Measurements from ENCODE around the gene SEMA6D. TPM values are rescaled to one million over a fixed set of nuclear protein-coding genes. Genes with fewer than 3 reads are reported as not detected.

Gene SEMA6D
- polyA plus RNA-seq, 1 of the 3 experiments (the other 2 are of a cell fraction) = 0.30 TPM

DNA sequence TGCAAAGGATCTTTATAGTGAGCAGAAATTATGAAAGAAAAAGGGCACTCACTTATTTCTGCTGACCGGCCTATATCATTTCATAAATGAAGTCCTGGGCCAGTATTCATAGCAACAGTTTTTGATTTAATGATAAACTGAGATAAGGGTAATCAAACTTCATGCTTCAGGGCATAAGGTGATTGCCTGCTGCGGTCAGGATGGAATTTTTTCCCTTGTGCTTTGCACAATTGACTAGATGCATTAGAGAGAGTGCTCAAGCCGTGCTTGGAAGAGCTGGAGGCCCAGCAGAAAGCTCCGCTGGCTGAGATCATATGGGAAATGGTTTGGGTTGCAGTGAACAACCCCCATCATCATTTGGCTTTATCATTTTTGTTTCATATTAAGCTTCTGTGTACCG lies 10.4 kb downstream of the SEMA6D start:
- H3K79me2 ChIP-seq (ENCODE audit: insufficient read depth) = no peaks in the 10 kb centered on the region
- no peaks in the 10 kb centered on the region for H3K27me3 ChIP-seq (ENCODE audit: insufficient read depth)
- H3K4me2 ChIP-seq = no peak overlapping the region
- no peak overlapping the region for H2AFZ ChIP-seq (ENCODE audit: low read depth)
- no peak for DNase-seq
- no peak overlapping the region for H3K9ac ChIP-seq
- H3K36me3 ChIP-seq (replicated peaks in 1 of 2; ENCODE audit: control insufficient read depth in 1 of 2, insufficient read depth in 2 of 2, low read length in 1 of 2) = no peaks in the 10 kb centered on the region
- no peaks in the 10 kb centered on the region for H3K9me2 ChIP-seq
- H4K20me1 ChIP-seq (ENCODE audit: insufficient read depth) = no peaks in the 10 kb centered on the region
- 52% methylated on average over 5 of the region's 5 CpGs for WGBS (ENCODE audit: low lambda C conversion rate)
- peak; percentile 57 for TF ChIP-seq GATA2 (CRISPR knock-in tag; IDR thresholded peaks at IDR 0.05)
- no peak for TF ChIP-seq FOXJ3 (CRISPR knock-in tag; IDR thresholded peaks at IDR 0.05)
- TF ChIP-seq, protein P1, sequence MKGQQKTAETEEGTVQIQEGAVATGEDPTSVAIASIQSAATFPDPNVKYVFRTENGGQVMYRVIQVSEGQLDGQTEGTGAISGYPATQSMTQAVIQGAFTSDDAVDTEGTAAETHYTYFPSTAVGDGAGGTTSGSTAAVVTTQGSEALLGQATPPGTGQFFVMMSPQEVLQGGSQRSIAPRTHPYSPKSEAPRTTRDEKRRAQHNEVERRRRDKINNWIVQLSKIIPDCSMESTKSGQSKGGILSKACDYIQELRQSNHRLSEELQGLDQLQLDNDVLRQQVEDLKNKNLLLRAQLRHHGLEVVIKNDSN (IDR thresholded peaks at IDR 0.05; ENCODE audit: borderline replicate concordance, low read depth) = no peak
- TF ChIP-seq NRF1 (IDR thresholded peaks at IDR 0.05; ENCODE audit: low read depth, low read length) = no peak
- no peak for TF ChIP-seq GABPA (IDR thresholded peaks at IDR 0.05; ENCODE audit: low read depth)
- TF ChIP-seq FOXM1 (IDR thresholded peaks at IDR 0.05; ENCODE audit: low read depth) = no peak
- TF ChIP-seq, protein P2, sequence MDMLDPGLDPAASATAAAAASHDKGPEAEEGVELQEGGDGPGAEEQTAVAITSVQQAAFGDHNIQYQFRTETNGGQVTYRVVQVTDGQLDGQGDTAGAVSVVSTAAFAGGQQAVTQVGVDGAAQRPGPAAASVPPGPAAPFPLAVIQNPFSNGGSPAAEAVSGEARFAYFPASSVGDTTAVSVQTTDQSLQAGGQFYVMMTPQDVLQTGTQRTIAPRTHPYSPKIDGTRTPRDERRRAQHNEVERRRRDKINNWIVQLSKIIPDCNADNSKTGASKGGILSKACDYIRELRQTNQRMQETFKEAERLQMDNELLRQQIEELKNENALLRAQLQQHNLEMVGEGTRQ (IDR thresholded peaks at IDR 0.05; ENCODE audit: borderline replicate concordance, low read depth, low read length) = no peak
- no peaks in the 10 kb centered on the region for H3K9me3 ChIP-seq
- H3F3A ChIP-seq (replicated peaks; ENCODE audit: insufficient read depth) = no peaks in the 10 kb centered on the region
- no peak overlapping the region for H3K4me3 ChIP-seq (ENCODE audit: low read depth in 2 of 2, low read length in 1 of 2)
- ChIA-PET POLR2A (interaction anchor here (1.5 kb wide), 1 partner anchor 10 kb away, joined by 5 read pairs; the partner anchor contains the start of gene SEMA6D), CTCF (interaction anchor here (1.4 to 3.2 kb wide), 3 partner anchors 8 to 260 kb away, joined by 5 to 12 read pairs (median 11); partner anchors contain the start of gene SEMA6D)
- no peak overlapping the region for H3K27ac ChIP-seq (ENCODE audit: low read depth in 2 of 2, low read length in 1 of 2)
- peaks cover 0 to 11% of the 10 kb centered on the region in 2 experiments; a peak in 1 of 4 replicates for H3K4me1 ChIP-seq (ENCODE audit: control insufficient read depth in 1 of 2, insufficient read depth in 2 of 2, low read depth in 1 of 2, low read length in 1 of 2)

DNA sequence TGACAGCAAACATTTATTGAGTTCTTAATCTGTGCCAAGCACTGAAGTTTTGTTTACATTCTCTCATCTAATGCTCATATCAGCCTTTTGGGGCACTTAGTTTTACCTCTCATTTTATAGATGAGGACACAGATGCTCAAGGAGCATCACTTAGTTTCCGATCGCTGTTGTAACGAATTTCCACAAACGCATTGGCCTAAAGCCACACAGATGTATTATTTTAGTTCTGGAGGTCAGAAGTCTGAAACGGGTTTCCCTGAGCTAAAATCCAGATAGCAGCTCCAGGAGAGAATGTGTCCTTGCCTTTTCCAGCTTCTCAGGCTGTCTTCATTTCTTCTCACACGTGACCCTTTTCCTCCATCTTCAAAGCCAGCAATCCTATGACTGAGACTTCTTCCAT lies 11.1 kb downstream of the SEMA6D start:
- DNase-seq = no peak
- H3K9me3 ChIP-seq = no peaks in the 10 kb centered on the region
- POLR2A ChIA-PET = no interaction called here
- no peaks in the 10 kb centered on the region for H3K79me2 ChIP-seq (ENCODE audit: insufficient read depth)
- H3F3A ChIP-seq (replicated peaks; ENCODE audit: insufficient read depth) = no peaks in the 10 kb centered on the region
- no peak overlapping the region for H3K9ac ChIP-seq
- 76% methylated on average over 6 of the region's 6 CpGs for WGBS (ENCODE audit: low lambda C conversion rate)
- no peaks in the 10 kb centered on the region for H4K20me1 ChIP-seq (ENCODE audit: insufficient read depth)
- CTCF ChIA-PET = interaction anchor here (2.2 to 3.2 kb wide), 2 partner anchors 11 to 260 kb away, joined by 11 to 12 read pairs; partner anchors contain the start of gene SEMA6D
- no peak overlapping the region for H3K4me3 ChIP-seq (ENCODE audit: low read depth in 2 of 2, low read length in 1 of 2)
- peaks cover 0 to 11% of the 10 kb centered on the region in 2 experiments; a peak in 1 of 4 replicates for H3K4me1 ChIP-seq (ENCODE audit: control insufficient read depth in 1 of 2, insufficient read depth in 2 of 2, low read depth in 1 of 2, low read length in 1 of 2)
- H3K4me2 ChIP-seq = no peak overlapping the region
- no peak for TF ChIP-seq GATA2 (CRISPR knock-in tag; IDR thresholded peaks at IDR 0.05)
- no peak for TF ChIP-seq NFIC (IDR thresholded peaks at IDR 0.05; ENCODE audit: borderline replicate concordance)
- TF ChIP-seq SMC3 (IDR thresholded peaks at IDR 0.05; ENCODE audit: low read depth, low read length) = no peak
- TF ChIP-seq FOSL2 (IDR thresholded peaks at IDR 0.05; ENCODE audit: borderline replicate concordance, low read depth) = no peak
- no peak for TF ChIP-seq RFX5 (IDR thresholded peaks at IDR 0.05; ENCODE audit: low read length)
- TF ChIP-seq FOXM1 (IDR thresholded peaks at IDR 0.05; ENCODE audit: low read depth) = no peak
- no peak for TF ChIP-seq TCF12 (IDR thresholded peaks at IDR 0.05)
- TF ChIP-seq MEF2A (IDR thresholded peaks at IDR 0.05; ENCODE audit: borderline replicate concordance, low read depth) = no peak
- TF ChIP-seq, protein P3, sequence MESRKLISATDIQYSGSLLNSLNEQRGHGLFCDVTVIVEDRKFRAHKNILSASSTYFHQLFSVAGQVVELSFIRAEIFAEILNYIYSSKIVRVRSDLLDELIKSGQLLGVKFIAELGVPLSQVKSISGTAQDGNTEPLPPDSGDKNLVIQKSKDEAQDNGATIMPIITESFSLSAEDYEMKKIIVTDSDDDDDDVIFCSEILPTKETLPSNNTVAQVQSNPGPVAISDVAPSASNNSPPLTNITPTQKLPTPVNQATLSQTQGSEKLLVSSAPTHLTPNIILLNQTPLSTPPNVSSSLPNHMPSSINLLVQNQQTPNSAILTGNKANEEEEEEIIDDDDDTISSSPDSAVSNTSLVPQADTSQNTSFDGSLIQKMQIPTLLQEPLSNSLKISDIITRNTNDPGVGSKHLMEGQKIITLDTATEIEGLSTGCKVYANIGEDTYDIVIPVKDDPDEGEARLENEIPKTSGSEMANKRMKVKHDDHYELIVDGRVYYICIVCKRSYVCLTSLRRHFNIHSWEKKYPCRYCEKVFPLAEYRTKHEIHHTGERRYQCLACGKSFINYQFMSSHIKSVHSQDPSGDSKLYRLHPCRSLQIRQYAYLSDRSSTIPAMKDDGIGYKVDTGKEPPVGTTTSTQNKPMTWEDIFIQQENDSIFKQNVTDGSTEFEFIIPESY (IDR thresholded peaks at IDR 0.05; ENCODE audit: borderline replicate concordance, low read depth) = no peak
- TF ChIP-seq, protein P4, sequence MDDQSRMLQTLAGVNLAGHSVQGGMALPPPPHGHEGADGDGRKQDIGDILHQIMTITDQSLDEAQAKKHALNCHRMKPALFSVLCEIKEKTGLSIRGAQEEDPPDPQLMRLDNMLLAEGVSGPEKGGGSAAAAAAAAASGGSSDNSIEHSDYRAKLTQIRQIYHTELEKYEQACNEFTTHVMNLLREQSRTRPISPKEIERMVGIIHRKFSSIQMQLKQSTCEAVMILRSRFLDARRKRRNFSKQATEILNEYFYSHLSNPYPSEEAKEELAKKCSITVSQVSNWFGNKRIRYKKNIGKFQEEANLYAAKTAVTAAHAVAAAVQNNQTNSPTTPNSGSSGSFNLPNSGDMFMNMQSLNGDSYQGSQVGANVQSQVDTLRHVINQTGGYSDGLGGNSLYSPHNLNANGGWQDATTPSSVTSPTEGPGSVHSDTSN (IDR thresholded peaks at IDR 0.05) = no peak
- no peak for TF ChIP-seq GABPA (IDR thresholded peaks at IDR 0.05; ENCODE audit: low read depth)
- H3K9me2 ChIP-seq = no peaks in the 10 kb centered on the region
- H2AFZ ChIP-seq (ENCODE audit: low read depth) = no peak overlapping the region
- H3K27me3 ChIP-seq (ENCODE audit: insufficient read depth) = no peaks in the 10 kb centered on the region
- H3K27ac ChIP-seq (ENCODE audit: low read depth in 2 of 2, low read length in 1 of 2) = no peak overlapping the region
- no peaks in the 10 kb centered on the region for H3K36me3 ChIP-seq (replicated peaks in 1 of 2; ENCODE audit: control insufficient read depth in 1 of 2, insufficient read depth in 2 of 2, low read length in 1 of 2)

All from SK-N-SH (cell line).